DOHH2 (cell line): Measurements from ENCODE around the gene HIKESHI.

Source experiments
- H3F3A ChIP-seq: fragments of 200-600 bp; sonication (generic), shearing (Covaris generic); 2 replicates; pipeline ENCODE4 v1.6.0; 2016; ENCODE audit warnings: antibody characterized with exemption, mild to moderate bottlenecking; ENCODE audit not compliant: control insufficient read depth, insufficient read depth
- H3K27ac ChIP-seq: fragments of 200-600 bp; sonication (generic); 2 replicates; pipeline ENCODE4 v1.5.1; 2014; ENCODE audit warnings: low read depth, mild to moderate bottlenecking, low read length, moderate library complexity
- H3K27me3 ChIP-seq: fragments of 200-600 bp; sonication (generic); 2 replicates; pipeline ENCODE4 v1.6.1; 2014; ENCODE audit warnings: mild to moderate bottlenecking, low read length, mixed read lengths; ENCODE audit not compliant: control insufficient read depth
- H3K36me3 ChIP-seq: fragments of 200-600 bp; sonication (generic); 2 replicates; pipeline ENCODE4 v1.6.1; 2014; ENCODE audit warnings: mild to moderate bottlenecking, low read length, moderate library complexity, mixed read lengths; ENCODE audit not compliant: control insufficient read depth
- H3K4me1 ChIP-seq: fragments of 200-600 bp; sonication (generic); 2 replicates; pipeline ENCODE4 v1.6.1; 2014; ENCODE audit warnings: mild to moderate bottlenecking, low read length, mixed read lengths; ENCODE audit not compliant: control insufficient read depth
- H3K4me2 ChIP-seq: fragments of 200-600 bp; sonication (generic); 2 replicates; pipeline ENCODE4 v1.6.0; 2014; ENCODE audit warnings: mild to moderate bottlenecking, low read length, moderate library complexity
- H3K4me3 ChIP-seq: fragments of 200-600 bp; sonication (generic); 2 replicates; pipeline ENCODE4 v1.5.1; 2014; ENCODE audit warnings: mild to moderate bottlenecking, low read length, mixed read lengths
- H3K79me2 ChIP-seq: fragments of 200-600 bp; sonication (generic); 2 replicates; pipeline ENCODE4 v1.6.1; 2014; ENCODE audit warnings: mild to moderate bottlenecking, low read length, mixed read lengths; ENCODE audit not compliant: control insufficient read depth
- H3K9me2 ChIP-seq: fragments of 200-600 bp; sonication (generic); replicated peaks from 2 replicates; pipeline ENCODE4 v1.6.1; 2014; ENCODE audit warnings: mild to moderate bottlenecking, low read length, mixed read lengths; ENCODE audit not compliant: control insufficient read depth
- H3K9me3 ChIP-seq: fragments of 200-600 bp; sonication (generic); 2 replicates; pipeline ENCODE4 v1.6.1; 2014; ENCODE audit warnings: antibody characterized with exemption, low read length, mixed read lengths; ENCODE audit not compliant: control insufficient read depth, insufficient read depth
- H4K20me1 ChIP-seq: fragments of 200-600 bp; sonication (generic); 2 replicates; pipeline ENCODE4 v1.6.0; 2014; ENCODE audit warnings: low read depth, mild to moderate bottlenecking, antibody characterized with exemption, low read length, moderate library complexity; ENCODE audit not compliant: control insufficient read depth, insufficient read depth
- EZH2phosphoT487 ChIP-seq: fragments of 200-600 bp; sonication (generic); IDR thresholded peaks from 2 replicates; pipeline ENCODE4 v1.6.1; 2017; ENCODE audit warnings: borderline replicate concordance, mild to moderate bottlenecking, antibody characterized with exemption, low read length, moderate library complexity, mixed read lengths
- TF ChIP-seq, protein P1 (sequence below): fragments of 200-600 bp; sonication (generic); IDR thresholded peaks from one replicate; pipeline ENCODE4 v1.5.1; 2014; ENCODE audit warnings: antibody characterized with exemption, mild to moderate bottlenecking, low read depth, low read length; ENCODE audit not compliant: poor library complexity, severe bottlenecking

HIKESHI gene

GRCh38 chr11:86383041-86383955 is 81.3 kb downstream of the HIKESHI start:
- H3K4me2 ChIP-seq = no peak overlapping the region
- no peak for TF ChIP-seq EZH2phosphoT487
- TF ChIP-seq, protein P1, sequence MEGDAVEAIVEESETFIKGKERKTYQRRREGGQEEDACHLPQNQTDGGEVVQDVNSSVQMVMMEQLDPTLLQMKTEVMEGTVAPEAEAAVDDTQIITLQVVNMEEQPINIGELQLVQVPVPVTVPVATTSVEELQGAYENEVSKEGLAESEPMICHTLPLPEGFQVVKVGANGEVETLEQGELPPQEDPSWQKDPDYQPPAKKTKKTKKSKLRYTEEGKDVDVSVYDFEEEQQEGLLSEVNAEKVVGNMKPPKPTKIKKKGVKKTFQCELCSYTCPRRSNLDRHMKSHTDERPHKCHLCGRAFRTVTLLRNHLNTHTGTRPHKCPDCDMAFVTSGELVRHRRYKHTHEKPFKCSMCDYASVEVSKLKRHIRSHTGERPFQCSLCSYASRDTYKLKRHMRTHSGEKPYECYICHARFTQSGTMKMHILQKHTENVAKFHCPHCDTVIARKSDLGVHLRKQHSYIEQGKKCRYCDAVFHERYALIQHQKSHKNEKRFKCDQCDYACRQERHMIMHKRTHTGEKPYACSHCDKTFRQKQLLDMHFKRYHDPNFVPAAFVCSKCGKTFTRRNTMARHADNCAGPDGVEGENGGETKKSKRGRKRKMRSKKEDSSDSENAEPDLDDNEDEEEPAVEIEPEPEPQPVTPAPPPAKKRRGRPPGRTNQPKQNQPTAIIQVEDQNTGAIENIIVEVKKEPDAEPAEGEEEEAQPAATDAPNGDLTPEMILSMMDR = no peak
- H3F3A ChIP-seq = no peaks in the 10 kb centered on the region
- H3K4me1 ChIP-seq = no peaks in the 10 kb centered on the region
- H3K9me2 ChIP-seq = no peaks in the 10 kb centered on the region
- H3K9me3 ChIP-seq = no peaks in the 10 kb centered on the region
- no peaks in the 10 kb centered on the region for H3K36me3 ChIP-seq
- no peaks in the 10 kb centered on the region for H3K79me2 ChIP-seq
- no peaks in the 10 kb centered on the region for H3K27me3 ChIP-seq
- H3K4me3 ChIP-seq = no peak overlapping the region
- no peaks in the 10 kb centered on the region for H4K20me1 ChIP-seq
- H3K27ac ChIP-seq = no peak overlapping the region

GRCh38 chr11:86386283-86386682 is 84.2 kb downstream of the HIKESHI start:
- no peaks in the 10 kb centered on the region for H3K27me3 ChIP-seq
- H3K9me2 ChIP-seq = no peaks in the 10 kb centered on the region
- no peak overlapping the region for H3K27ac ChIP-seq
- no peak overlapping the region for H3K4me2 ChIP-seq
- H3K36me3 ChIP-seq = no peaks in the 10 kb centered on the region
- H3K4me1 ChIP-seq = no peaks in the 10 kb centered on the region
- H4K20me1 ChIP-seq = no peaks in the 10 kb centered on the region
- H3K79me2 ChIP-seq = no peaks in the 10 kb centered on the region
- no peaks in the 10 kb centered on the region for H3K9me3 ChIP-seq
- no peak overlapping the region for H3K4me3 ChIP-seq
- TF ChIP-seq, protein P1 = no peak
- no peak for TF ChIP-seq EZH2phosphoT487
- H3F3A ChIP-seq = no peaks in the 10 kb centered on the region

- H4K20me1 ChIP-seq = no peaks in the 10 kb centered on the region
- no peaks in the 10 kb centered on the region for H3F3A ChIP-seq
- H3K27ac ChIP-seq = no peak overlapping the region
- no peak overlapping the region for H3K4me2 ChIP-seq
- no peaks in the 10 kb centered on the region for H3K9me2 ChIP-seq
- H3K4me3 ChIP-seq = no peak overlapping the region
- no peaks in the 10 kb centered on the region for H3K36me3 ChIP-seq
- no peak for TF ChIP-seq EZH2phosphoT487
- TF ChIP-seq, protein P1 = no peak
- no peaks in the 10 kb centered on the region for H3K79me2 ChIP-seq
- H3K9me3 ChIP-seq = no peaks in the 10 kb centered on the region
- H3K4me1 ChIP-seq = no peaks in the 10 kb centered on the region
- no peaks in the 10 kb centered on the region for H3K27me3 ChIP-seq
Measured at GRCh38 chr11:86386746-86387145, 84.7 kb downstream of the HIKESHI start.
